Fibroblast of skin of left biceps (primary cell): ENCODE measurements around the gene MCCD1.
"Not testable (repeated sequence)": the region's sequence is repeated elsewhere in the genome, so short reads cannot be mapped to it uniquely, and the experiment has no call there.

ENCODE experiments used
- DNase-seq, 2 experiments: peaks; one replicate each; pipeline ENCODE4 v3.0.0-alpha.2; 2013; ENCODE audit warnings: low read depth in 2 of 2

MCCD1 gene, protein sequence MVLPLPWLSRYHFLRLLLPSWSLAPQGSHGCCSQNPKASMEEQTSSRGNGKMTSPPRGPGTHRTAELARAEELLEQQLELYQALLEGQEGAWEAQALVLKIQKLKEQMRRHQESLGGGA

DNA sequence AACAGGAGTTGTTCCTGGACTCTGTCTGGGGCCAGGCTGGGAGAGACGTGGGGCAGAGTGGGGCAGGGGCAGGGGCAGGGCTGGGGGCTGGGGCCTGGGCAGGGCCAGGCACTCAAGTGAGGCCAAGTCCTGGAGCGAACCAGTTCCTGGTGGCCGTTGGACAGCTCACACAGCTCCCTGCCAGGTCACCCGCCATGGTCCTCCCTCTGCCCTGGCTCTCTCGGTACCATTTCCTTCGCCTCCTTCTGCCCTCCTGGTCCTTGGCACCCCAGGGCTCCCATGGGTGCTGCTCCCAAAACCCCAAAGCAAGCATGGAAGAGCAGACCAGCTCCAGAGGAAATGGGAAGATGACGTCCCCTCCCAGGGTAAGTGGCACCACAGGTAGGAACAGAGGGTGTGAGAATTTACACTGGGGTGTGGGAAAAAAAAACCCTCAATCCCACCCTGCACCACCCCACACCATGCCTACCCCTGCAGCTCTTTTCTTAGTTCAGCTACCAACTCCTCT, at the start of gene MCCD1:
Gene MCCD1, plus strand, starts transcription at position 142 of the 508 bp plus-strand sequence. Its CDS starts 53 bp downstream, at position 195.
- DNase-seq: no peak

DNA sequence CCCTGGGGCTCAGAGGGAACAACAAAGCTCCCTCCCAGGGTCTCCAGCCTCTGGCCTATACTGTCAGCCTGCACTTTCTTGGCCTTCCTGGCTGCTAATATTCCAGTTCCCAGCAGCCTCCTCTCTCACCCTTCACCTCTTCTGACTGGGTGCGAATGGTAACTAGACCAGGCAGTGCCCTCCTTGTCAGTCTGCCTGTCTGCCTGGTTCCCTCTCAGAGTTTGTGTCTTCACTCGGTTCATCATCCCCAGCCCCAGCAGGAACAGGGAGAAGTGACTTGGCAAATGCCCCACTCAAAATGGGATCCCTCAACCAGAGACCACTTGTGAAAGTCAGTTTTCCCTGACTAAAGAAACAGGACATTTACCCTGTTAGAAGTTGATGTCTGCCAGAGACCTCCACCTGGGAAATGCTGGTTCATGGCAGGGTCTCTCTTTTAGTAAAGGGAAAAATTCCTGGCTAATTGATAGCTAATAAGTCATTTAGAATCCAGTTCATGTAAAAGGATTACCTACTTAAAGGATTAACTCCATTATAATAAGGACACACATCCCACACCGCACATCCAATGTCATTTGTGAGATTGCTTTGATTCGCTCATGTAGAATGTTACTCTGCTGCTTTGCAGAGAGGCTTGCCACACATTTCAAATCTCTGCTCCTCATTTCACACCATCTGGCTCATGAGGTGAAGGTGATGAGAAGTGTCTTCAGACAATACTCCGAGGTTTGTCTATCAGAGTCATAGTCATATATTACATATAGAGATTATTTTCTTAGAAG, 49.4 kb upstream of the MCCD1 start:
- no peak for DNase-seq

DNA sequence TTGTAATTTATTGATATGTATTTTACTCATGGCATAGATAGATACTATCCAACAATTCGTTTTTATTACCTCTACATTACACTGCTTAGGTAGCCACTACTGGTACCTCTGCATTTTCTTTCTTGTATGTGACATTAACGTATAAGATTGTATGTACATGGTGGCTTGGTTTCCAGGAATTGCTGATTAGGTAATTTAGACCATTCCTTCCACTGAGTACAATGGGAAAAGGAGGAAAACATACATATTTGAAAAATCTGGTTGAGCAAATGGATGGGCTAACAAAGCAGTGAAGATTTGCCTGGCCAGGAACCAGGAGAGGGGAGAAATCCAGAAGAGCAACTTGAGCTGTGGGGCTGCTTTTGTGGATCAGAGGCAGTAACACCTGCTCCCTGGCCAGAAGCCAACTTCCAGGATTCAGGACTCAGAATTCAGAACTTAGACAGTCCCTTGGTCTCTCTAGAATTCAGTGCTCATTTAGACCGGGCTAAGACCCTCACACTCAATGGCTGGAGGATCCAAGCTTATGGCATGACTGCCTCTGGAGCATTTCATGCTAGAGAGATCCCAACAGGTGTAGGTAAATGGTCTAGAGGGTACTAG, 48.7 kb upstream of the MCCD1 start:
- no peak for DNase-seq

DNA sequence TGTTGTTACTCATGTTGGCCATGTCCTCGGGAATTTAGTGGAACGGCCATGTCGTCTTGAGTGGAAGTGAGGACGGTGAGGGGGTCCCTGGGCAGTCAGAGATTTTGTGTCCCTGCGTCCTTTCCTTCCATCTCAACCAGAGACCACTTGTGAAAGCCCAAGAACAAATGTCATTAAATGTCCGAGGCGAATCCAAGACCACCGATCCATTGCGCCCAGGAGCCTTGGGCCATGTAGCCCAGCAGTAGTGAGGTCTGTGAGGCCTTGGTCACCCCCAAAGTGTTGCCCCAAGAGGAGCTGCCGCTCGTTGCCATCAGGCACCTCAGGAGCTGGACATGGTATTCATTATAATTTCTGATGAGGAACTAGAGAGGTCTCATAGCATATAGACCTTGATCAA, 48.2 kb upstream of the MCCD1 start:
- DNase-seq: no peak

DNA sequence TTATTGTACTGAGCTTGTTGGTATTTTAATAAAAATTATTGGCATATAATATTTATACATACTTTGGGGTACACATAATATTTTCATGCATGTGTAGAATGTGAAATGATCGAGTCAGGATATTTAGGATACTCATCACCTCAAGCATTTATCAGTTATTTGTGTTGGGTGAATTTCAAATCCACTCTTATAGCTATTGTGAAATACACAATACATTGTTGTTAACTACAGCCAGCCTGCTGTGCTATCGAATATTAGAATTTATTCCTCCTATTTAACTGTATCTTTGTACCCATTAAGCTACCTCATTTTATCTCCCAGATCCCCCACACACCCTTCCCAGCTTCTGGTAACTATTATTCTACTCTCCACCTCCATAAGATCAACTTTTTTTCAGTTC, 45.4 kb upstream of the MCCD1 start:
- no peak for DNase-seq

DNA sequence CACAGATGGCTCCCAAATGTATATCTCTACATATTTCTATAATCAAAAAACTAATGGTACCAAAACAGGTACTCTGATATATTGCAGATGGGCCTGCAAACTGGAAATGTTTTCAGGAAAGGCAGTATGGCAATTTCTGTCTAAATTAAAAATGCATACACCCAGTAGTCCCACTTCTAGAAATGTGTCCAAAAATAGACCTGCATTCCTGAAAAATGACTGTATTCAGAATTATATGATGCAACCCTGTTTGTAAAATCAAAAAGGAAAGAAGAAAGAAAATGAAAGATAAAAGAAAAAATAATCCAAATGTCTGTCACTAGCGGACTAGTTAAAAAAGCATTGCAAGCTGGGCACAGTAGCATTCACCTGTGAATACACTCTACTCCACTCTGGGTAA, 43.7 kb upstream of the MCCD1 start:
- DNase-seq: no peak

DNA sequence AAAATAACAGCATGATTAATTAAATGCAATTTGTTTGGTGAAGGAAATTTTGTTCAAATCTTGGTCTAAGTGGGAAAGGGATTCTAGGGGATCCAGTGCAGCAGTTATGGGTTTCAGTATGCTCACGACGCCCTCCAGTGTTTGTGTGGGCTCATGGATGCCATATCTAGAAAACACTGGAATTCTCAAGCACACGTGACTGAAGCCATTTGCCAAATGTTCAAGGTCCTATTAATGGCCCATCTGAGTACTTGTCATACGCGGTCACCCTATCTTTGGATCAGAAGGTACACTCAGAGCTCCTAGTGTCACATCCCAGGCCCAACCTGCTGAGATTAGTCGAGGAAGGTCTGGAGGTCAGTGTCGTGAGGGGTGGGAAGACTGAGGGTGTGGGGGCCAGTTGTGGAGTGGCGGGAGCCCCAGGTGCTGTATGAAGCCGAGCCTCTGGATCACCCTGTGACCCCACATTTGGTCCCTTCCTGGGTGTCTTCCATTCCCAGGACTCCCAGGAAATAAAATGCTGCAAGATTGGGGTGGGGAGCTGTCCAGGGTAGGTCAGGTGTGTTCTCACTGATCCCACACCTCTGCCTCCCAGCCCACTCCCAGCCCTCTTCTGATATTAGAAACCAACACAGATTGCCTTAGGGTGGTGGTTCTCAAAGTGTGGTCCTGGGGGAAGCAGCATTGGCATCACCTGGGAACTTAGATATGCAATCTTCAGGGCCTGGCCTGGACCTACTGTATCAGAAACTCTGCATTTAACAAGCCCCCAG, 42.5 kb upstream of the MCCD1 start:
- DNase-seq: not testable (repeated sequence)

DNA sequence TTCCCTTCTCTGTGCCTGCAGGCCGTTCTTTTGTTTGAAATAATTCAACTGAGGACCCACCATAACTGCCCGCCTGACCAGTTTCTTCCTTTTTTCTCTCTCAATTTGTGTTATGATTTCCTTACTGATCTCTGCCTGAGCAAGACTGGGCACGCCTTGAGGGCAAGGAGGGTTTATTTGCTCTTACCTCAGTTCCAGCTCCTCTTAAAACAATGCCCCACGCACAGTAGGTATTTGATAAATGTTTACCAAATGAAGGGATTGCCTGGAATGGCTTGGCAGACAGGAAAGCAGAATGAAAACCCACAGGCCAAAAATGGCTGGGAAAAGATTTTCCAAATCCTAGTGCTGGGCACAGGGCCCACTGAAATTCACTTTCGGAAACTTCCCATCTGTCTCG, 41.1 kb upstream of the MCCD1 start:
- not testable (repeated sequence) for DNase-seq

DNA sequence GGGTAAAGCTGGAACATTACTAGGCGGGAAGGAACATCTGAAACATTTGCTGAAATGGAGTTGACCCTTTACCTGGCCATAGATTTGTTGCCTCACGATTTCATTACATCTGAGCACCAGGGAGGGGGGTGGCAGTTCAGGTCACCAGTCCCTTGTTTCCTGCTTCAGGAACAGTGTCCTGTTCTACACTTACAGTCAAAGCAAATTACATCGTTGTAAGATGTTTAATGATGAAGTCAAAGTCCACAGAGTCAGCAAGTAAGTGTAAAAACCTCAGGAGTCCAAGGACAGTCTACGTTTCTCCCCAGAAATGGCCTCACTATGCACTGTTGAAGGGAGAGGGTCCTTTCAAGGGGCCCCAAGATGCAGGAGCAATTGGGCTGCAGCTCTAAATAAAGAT, 39.7 kb upstream of the MCCD1 start:
- no peak for DNase-seq

DNA sequence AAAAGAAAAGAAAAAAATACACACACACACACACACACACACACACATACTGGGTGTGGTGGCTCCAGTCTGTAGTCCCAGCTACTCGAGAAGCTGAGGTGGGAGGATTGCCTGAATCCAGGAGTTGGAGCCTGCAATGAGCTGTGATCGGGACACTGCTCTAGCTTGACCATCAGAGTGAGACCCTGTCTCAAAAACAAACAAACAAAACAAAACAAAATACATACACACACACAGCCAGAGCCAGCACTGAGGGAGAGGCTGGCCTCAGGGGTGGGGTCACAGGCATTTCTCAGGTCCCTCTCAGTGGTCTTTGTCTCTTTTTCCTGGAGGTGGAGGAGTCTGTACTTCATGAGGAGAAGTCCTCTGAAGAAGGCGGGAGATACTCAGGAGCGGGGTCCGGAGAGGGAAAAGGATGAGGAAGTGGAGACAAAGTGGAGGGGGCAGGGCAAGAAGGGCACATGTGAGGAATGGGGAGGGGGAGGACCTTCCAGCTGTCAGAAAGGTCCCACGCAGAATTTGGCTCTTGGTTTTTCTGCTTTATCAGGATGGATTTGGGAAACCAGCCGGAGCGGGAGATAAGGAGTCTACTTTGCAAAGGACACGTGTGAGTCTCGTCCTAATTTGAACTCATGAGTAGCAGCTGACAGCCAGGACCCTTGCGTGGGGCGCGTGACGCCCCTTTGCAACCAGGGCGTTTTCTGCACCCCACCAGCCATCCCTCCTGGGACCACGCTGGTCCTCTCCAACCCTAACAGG, 38.5 kb upstream of the MCCD1 start:
- no peak for DNase-seq

DNA sequence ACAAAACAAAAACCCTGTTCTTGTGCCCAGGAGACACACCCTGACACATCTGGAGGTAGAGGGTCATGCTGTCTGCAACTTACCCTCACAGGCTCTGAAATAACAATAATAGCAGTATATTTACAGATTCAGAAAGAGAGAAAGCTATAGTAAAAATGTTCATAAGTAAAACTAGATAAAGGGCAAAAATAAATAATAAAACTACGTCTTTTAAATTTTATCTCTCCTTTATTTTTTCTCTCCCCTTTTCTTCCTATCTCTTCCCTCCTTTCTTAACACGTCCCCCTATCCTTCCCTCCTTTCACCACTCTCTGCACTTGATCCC, 35.2 kb upstream of the MCCD1 start:
- not testable (repeated sequence) for DNase-seq

DNA sequence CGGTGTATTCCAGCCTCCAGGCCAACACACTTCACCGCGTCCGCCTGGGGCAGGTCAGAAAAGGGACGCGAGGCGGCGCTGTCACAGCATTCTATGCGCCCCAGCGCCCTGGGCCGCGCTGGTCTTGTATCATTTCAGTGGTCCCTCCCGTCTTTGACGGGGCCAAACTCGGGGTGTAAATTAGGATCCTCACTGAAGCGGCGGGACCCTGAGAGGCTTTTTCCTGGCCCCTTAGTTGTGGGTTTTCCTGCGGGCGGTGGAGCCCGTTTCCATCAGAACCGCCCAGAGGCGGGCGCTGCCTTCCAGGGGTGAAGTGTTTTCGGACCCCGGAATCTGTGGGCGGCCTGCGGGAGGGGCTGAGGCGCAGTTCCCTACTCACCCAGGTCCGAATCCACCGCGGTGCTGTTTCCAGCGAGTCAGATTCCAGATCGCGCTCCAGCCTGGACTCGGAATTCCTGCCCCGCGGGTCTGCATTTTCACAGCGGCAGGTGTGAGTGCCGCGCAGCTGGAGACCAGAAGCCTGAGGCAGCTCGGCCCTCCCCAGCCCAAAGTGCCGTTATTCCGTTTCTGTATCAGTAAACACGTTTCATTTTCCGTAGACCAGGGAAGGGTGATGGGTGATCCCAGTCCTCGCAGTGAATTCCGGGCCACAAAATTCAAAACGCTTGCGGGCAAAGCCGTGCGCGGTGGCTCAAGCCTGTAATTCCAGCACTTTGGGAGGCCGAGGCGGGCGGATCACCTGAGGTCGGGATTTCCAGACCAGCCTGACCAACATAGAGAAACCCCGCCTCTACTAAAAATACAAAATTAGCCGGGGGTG, 34.7 kb upstream of the MCCD1 start:
- no peak for DNase-seq

DNA sequence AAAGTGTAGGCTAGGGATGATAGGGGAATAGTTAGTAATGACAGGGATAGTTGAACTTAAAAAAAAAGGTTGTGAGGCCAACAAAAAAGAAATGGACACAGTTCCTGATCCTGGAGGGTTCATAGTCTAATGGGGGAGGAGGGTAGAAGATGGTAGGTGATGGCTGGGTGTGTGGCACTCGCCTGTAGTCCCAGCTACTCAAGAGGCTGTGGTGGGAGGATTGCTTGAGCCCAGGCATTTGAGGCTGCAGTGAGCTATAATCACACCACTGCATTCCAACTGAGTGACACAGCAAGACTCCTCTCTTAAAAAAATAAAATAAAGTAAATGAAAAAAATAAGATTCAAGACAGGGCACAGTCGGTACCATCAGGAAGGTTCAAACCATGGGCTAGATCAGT, 33.2 kb upstream of the MCCD1 start:
- DNase-seq: no peak

DNA sequence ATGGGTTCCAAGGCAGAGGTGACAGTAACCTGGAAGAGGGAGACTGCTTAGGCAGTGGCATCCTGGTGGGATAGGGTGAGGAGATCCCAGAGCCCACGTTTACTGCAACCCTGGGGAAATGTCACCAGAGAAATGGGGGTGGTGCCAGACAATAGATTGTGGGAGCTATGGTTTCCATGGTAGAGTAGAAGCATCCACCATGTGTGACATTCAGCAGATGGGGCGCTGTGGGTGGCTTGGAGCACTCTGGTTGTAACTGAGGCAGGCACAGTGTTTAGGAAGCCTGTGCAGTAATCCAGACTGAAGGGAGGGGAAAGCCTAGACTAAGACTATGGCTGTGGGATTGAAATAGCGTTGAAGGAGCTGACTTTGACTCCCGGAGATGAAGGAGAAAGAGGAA, 31.9 kb upstream of the MCCD1 start:
- not testable (repeated sequence) for DNase-seq

DNA sequence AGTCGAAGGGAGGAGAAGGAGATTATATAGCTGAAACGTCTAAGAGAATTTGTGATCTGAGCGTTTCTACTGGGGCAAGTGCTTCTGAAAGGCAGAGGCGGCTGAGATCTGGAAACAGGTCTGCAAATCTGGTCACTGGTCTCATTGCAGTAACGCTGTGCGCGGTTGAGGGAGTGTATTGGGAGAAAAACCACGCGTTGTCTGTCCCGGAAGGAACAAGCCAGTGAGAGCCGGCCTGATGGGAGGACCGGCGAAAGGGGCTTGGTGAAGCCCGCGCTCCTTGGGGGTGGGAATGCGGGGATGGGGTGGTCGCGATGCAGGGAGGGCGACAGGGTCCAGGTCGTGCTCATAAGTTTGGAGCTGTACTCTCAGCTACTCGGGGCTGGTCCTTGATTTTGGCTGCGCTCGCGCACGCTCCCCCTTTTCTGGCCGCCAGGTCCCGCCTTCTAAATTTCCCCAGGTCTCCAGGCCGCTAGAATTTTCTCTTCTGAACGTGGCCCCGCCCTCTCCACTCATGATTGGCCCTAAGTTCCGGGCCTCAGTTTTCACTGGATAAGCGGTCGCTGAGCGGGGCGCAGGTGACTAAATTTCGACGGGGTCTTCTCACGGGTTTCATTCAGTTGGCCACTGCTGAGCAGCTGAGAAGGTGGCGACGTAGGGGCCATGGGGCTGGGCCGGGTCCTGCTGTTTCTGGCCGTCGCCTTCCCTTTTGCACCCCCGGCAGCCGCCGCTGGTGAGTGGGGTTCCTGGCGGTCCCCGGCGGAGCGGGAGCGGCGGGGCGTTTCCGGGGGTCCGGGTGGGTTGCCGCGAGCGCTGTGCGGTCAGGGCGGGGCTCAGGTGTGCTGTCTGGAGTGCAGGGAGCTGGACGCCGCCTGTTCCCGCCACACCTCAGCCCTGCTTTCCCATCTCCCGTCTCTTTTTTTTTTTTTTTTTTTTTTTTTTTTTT, 31.0 kb upstream of the MCCD1 start, which contains the start of gene MICB:
Gene MICB, plus strand, starts transcription at position 615 of the 946 bp plus-strand sequence. Its CDS starts 49 bp downstream, at position 664.
- DNase-seq: no peak

DNA sequence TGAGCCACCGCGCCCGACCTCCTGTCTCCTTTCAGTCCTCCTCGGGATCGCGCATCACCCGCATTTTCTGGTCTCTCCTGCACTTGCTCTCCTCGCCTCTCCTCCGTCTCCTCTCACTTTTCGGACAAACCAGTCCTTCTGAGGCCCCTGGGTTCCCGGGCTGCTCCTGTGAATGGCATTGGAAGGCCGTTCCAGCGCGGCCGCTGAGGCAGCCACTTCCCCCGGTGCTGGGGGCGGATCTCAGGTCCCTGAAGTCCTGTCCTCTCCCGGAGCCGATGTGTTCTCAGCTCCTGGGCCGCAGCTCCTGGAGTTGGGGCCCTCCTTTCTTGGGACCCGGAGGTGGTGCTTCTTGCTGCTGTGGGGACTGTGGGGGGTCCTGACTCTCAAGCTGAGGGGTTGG, 30.0 kb upstream of the MCCD1 start:
- DNase-seq: no peak

DNA sequence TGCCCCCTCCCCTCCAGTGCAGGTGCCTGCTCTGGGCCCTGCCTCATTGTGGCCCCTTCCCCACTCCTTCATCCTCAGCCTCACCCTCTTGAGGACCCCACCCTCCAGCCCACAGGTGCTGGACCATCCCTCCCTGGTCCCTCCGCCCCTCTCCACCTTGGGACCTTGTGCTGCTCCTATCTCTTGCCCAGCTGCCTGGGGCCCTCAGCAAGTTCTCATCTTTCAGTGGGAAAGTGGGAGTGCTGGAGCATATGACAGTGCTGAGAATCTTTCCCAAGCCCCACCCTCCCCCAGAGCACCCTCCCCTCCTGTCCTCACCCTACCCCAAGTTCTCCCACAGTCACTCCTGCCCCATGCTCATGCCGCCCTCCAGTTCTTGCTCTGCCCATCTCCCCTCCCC, 29.1 kb upstream of the MCCD1 start:
- not testable (repeated sequence) for DNase-seq

DNA sequence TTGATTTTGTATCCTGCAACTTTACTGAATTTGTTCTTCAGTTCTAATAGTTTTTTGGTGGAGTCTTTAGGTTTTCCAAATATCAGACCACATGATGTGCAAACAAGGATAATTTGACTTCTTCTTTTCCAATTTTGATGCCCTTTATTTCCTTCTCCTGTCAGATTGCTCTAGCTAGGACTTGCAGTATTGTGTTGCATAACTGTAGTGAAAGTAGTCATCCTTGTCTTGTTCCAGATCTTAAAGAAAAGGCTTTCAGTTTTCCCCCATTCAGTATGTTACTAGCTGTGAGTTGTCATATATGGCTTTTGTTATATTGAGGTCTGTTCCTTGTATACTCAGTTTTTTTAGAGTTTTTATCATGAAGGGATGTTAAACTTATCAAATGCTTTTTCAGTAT, 26.2 kb upstream of the MCCD1 start:
- no peak for DNase-seq

DNA sequence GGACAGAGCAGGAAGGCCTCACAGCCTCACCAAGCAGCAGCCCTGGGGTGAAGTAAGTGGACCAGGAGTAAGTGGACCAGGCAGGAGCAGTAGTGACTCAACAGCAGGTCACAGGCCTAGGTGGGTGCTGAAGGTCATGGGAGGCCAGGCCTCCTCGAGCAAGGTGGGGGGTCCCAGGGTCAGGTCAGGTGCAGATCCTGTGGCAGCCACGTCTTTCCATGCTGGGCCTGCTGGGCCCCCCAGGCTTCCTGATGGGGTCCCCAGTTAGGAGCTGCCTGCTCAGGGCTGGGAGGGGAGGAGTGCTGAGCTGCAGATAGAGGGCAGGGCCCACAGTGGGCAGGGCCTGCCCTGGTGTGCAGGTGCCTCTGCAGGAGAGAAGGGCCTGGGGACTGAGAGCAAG, 19.7 kb upstream of the MCCD1 start:
- DNase-seq: not testable (repeated sequence)

DNA sequence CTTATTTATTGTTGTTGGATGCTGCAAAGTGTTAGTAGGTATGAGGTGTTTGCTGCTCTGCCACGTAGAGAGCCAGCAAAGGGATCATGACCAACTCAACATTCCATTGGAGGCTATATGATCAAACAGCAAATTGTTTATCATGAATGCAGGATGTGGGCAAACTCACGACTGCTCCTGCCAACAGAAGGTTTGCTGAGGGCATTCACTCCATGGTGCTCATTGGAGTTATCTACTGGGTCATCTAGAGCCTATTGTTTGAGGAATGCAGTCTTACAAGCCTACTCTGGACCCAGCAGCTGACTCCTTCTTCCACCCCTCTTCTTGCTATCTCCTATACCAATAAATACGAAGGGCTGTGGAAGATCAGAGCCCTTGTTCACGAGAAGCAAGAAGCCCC, 18.8 kb upstream of the MCCD1 start:
- no peak for DNase-seq
